Heart left ventricle (tissue), 16 donors: ENCODE data around the gene HP1BP3. TPM values are rescaled to one million over a fixed set of nuclear protein-coding genes. Genes with fewer than 3 reads are reported as not detected.

Experiments
- ATAC-seq, 4 donors: fragments of 200-7000 bp; cut with Tn5 transposase; one replicate each; pipeline ENCODE4 v1.9.1; 2020 to 2022; ENCODE audit warnings: moderate library complexity in 4 of 4, mild to moderate bottlenecking in 3 of 4, moderate number of reproducible peaks in 1 of 4
- DNase-seq, 5 donors: peaks; one replicate each; pipeline ENCODE4 v3.0.0-alpha.2; 2020
- H3K27ac ChIP-seq, 12 donors: fragments of 200-600 bp; sonication (generic) in 4 of 12; one replicate each; pipeline versions ENCODE4 v1.5.0 to v1.8.0; 2016 to 2022; ENCODE audit warnings: mild to moderate bottlenecking in 2 of 12
- H3K27me3 ChIP-seq, 9 donors: fragments of 200-600 bp; sonication (generic) in 2 of 9; one replicate each; pipeline versions ENCODE4 v1.5.1 to v1.8.0; 2016 to 2022; ENCODE audit warnings: mild to moderate bottlenecking in 3 of 9
- H3K36me3 ChIP-seq, 9 donors: fragments of 200-600 bp; sonication (generic) in 2 of 9; one replicate each; pipeline versions ENCODE4 v1.5.0 to v1.8.0; 2018 to 2022; ENCODE audit warnings: mild to moderate bottlenecking in 2 of 9
- H3K4me1 ChIP-seq, 12 donors: fragments of 200-600 bp; sonication (generic) in 4 of 12; one replicate each; pipeline versions ENCODE4 v1.5.0 to v1.8.0; 2016 to 2022; ENCODE audit warnings: mild to moderate bottlenecking in 3 of 12
- H3K4me3 ChIP-seq, 12 donors: fragments of 200-600 bp; sonication (generic) in 4 of 12; one replicate each; pipeline versions ENCODE4 v1.5.0 to v1.8.0; 2017 to 2022; ENCODE audit warnings: mild to moderate bottlenecking in 9 of 12, moderate library complexity in 4 of 12
- H3K9me3 ChIP-seq, 12 donors: fragments of 200-600 bp; sonication (generic) in 4 of 12; one replicate each; pipeline versions ENCODE4 v1.5.0 to v1.8.0; 2016 to 2022; ENCODE audit warnings: mild to moderate bottlenecking in 1 of 12
- POLR2A ChIP-seq, 2 donors: fragments of 450-650 bp; IDR thresholded peaks; one replicate each; pipeline ENCODE4 v1.6.1; 2017; ENCODE audit warnings: antibody characterized with exemption in 2 of 2, mild to moderate bottlenecking in 2 of 2, moderate library complexity in 2 of 2
- WGBS, 4 donors: extraction: QIAGEN DNeasy Blood & Tissue Kit in 2 of 4; methylation state at CpG; one replicate each; pipeline versions ENCODE4 v1.1.5 to v1.1.7; 2013 to 2018; 5-methylcytosine and 5-hydroxymethylcytosine counted together
- intact Hi-C, 10 donors: fragments of 100-400 bp; cut with DNase I; formaldehyde crosslinking; loops; one replicate each; pipeline versions ENCODE4 v1.11.1 to v1.14.2; 2022
- polyA plus RNA-seq, 2 donors: library from polyadenylated mRNA; stranded (reverse); fragments of 200-250 nt; gene quantifications; one replicate each; pipeline ENCODE4 v1.2.3, GENCODE V29; 2013
- total RNA-seq, 9 donors: library from RNA; depleted of rRNA in 2 of 9; stranded (reverse); fragments of >200 nt in 2 of 9; fragmentation: NEBNext Ultra II Directional in 3 of 9; extraction: Animal tissue kit (Norgen Biotek cat#: 25700) in 3 of 9; gene quantifications; one replicate each; pipeline versions ENCODE4 v1.1.0 to v1.2.4, GENCODE V29; 2016 to 2023
- TF ChIP-seq, protein P1 (sequence below), 12 donors: fragments of 200-600 bp; sonication (generic) in 4 of 12; IDR thresholded peaks; one replicate each; pipeline versions ENCODE4 v1.5.0 to v1.8.0; 2018 to 2022; ENCODE audit warnings: antibody characterized with exemption in 12 of 12, mild to moderate bottlenecking in 5 of 12
- donor health status: ischemic (EF 13 %, LVEDD 7.1; RV severe dilation, severe dysfunction).
- donor health status: healthy with polysubstance abuse.
- donor health status: DM: no; HTN: yes; CAD: no.
- donor health status: DM: no; HTN: no; CAD: no.
- donor health status: ischemic (EF 25% LVEDD 6.9; RV normal size, moderate dysfunction).
- donor health status: ischemic (EF 25% LVEDD 5.7; RV mildly dilated, moderate dysfunction).
- donor health status: healthy.
- donor health status: DM: yes; HTN: yes; CAD: no.
- donor health status: ischemic (EF 35%, LVEDD 5.7; RV mildly dilated, moderate dysfunction).
- donor health status: nonischemic (EF 11% LVEDD 7.7; RV severe dilation, severe dysfunction).
- donor health status: DM: yes; HTN: yes; CAD: no.
- donor health status: PGD.
- donor health status: ischemic (EF 29% LVEDD 5.4; RV normal size, mild dysfunction).
- donor health status: nonischemic (EF 23%, LVEDD 6.1; RV moderate dilation, normal function).

HP1BP3 gene
- total and polyA plus RNA-seq, 11 donors: 37.9 to 152 (median 113) TPM

GRCh38 chr1:20733360-20733975 lies 53.6 kb downstream of the HP1BP3 start:
- Histone ChIP-seq H3K36me3 (peaks cover 0 to 18% (median 12%) of the 10 kb centered on the region in 9 donors), H3K27ac (peak overlapping the region in 6 of 12 donors; percentile 19 to 57 (median 38)), H3K9me3 (no peaks in the 10 kb centered on the region), H3K4me3 (peak overlapping the region in 10 of 12 donors; percentile 44 to 69 (median 56)), H3K27me3 (peaks cover 4 to 40% (median 23%) of the 10 kb centered on the region in 9 donors), H3K4me1 (peaks cover 0 to 32% (median 13%) of the 10 kb centered on the region in 12 donors)
- peak in 2 of 4 donors; percentile 18 to 27 for ATAC-seq
- TF ChIP-seq, protein P1, sequence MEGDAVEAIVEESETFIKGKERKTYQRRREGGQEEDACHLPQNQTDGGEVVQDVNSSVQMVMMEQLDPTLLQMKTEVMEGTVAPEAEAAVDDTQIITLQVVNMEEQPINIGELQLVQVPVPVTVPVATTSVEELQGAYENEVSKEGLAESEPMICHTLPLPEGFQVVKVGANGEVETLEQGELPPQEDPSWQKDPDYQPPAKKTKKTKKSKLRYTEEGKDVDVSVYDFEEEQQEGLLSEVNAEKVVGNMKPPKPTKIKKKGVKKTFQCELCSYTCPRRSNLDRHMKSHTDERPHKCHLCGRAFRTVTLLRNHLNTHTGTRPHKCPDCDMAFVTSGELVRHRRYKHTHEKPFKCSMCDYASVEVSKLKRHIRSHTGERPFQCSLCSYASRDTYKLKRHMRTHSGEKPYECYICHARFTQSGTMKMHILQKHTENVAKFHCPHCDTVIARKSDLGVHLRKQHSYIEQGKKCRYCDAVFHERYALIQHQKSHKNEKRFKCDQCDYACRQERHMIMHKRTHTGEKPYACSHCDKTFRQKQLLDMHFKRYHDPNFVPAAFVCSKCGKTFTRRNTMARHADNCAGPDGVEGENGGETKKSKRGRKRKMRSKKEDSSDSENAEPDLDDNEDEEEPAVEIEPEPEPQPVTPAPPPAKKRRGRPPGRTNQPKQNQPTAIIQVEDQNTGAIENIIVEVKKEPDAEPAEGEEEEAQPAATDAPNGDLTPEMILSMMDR (IDR thresholded peaks at IDR 0.05): no peak
- TF ChIP-seq POLR2A (IDR thresholded peaks at IDR 0.05): no peak
- DNase-seq: no peak
- 20 to 30% (median 23%) methylated on average over 7 of the region's 7 CpGs for WGBS, 4 donors
- intact Hi-C loops: loop anchor here in 4 of 10 donors (5.0 to 10.0 kb wide), 4 partner anchors 36 to 211 kb away; no protein-coding TSS in a partner anchor

DNA sequence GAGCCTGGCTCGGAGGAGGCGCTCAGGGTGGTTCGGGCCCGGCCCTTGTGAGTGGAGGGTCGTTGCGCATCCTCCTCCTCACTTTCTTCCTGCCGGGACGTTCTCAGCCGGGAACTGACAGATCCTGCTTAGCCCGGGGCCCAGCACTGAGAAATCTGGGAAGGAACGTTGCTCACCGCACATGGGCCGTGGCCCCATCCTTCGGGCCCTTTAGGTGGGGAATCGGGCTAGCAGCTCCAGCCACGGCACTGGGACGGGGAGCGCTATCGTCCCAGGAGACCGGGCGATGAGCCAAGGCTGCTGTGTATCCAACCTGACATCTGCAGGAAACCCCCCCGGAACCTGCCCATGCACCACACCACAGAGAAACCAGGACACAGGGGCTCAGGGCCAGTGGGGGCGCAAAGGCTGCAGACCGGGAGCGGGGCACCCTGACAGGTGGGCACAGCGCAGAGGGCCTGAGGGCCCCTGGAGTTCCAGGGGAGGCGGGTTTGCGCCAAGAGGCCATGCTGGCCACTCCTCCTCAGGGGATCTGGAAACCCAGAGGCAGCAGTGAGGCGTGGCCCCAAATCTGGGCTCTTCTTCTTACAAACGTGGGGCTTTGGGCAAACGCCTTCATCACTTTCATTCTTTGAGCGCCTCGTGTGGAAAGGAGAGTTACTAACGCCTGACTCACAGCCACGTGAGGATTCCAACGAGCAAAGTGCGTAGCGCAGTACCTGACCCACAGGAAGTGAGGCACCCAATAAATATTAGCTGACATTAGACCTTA lies 54.3 kb downstream of the HP1BP3 start, which contains the start of gene SH2D5:
TSS of gene SH2D5 (minus strand) at position 116 of the 772 bp plus-strand sequence. CDS start 4,659 bp downstream, outside the sequence.
- peaks cover 4 to 44% (median 26%) of the 10 kb centered on the region in 9 donors for H3K27me3 ChIP-seq
- TF ChIP-seq POLR2A (IDR thresholded peaks at IDR 0.05): no peak
- TF ChIP-seq, protein P1 (IDR thresholded peaks at IDR 0.05): peak in 9 of 12 donors; percentile 9 to 51 (median 31)
- intact Hi-C loops: loop anchor here in 4 of 10 donors (5.0 to 10.0 kb wide), 4 partner anchors 35 to 210 kb away; no protein-coding TSS in a partner anchor

DNA sequence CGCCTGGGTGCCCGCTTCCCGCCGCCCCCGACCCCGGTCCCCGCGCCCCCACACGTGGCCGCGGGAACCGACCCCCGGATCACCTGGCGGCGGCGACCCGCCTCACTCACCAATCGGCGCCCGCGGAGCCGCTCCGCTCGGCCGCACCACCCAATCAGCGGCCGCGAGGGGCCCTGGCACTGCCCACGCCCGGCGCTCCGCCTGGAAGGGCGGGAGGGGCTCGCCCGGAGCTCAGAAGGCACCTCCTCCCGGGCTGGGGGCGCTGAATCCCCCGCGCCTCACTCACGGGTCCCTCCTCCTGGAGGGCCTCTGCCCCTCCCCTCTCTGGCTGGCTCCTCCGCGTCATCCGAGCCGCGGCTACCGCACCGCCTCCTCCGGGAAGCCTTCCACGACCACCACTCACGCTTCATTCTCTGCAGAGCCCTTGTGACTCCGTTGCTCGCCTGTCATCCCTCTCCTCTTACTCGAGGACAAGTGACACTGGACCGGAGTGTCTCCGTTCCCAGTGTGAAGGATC lies 55.0 kb downstream of the HP1BP3 start:
- Histone ChIP-seq H3K27ac (no peak overlapping the region), H3K4me3 (peak overlapping the region; percentile 42 to 69 (median 56)), H3K36me3 (peaks cover 0 to 6% (median 2%) of the 10 kb centered on the region in 9 donors), H3K9me3 (no peaks in the 10 kb centered on the region), H3K27me3 (peaks cover 4 to 45% (median 26%) of the 10 kb centered on the region in 9 donors), H3K4me1 (peaks cover 0 to 32% (median 13%) of the 10 kb centered on the region in 12 donors)
- intact Hi-C loops: loop anchor here in 4 of 10 donors (5.0 to 10.0 kb wide), 4 partner anchors 35 to 210 kb away; no protein-coding TSS in a partner anchor
- TF ChIP-seq POLR2A (IDR thresholded peaks at IDR 0.05): no peak
- TF ChIP-seq, protein P1 (IDR thresholded peaks at IDR 0.05): no peak
- ATAC-seq: peak; percentile 38 to 84 (median 76)
- 0 to 1% (median 1%) methylated on average over 15 to 55 of the region's 55 CpGs for WGBS, 4 donors
- peak in 4 of 5 donors; percentile 41 to 61 (median 56) for DNase-seq

More for the DNA sequence above, 54.3 kb downstream of the HP1BP3 start, which contains the start of gene SH2D5:
- 1 to 3% (median 1%) methylated on average over 27 to 38 of the region's 38 CpGs for WGBS, 4 donors
- DNase-seq: peak in 4 of 5 donors; percentile 41 to 63 (median 51)
- Histone ChIP-seq H3K4me3 (peak within 1 kb of the TSS; percentile 42 to 69 (median 56)), H3K4me1 (peaks cover 0 to 32% (median 13%) of the 10 kb centered on the region in 12 donors), H3K36me3 (peaks cover 0 to 12% (median 7%) of the 10 kb centered on the region in 9 donors), H3K27ac (peak within 1 kb of the TSS in 6 of 12 donors; percentile 19 to 57 (median 38)), H3K9me3 (no peaks in the 10 kb centered on the region)
- ATAC-seq: peak; percentile 7 to 78 (median 64)
